ENCODE results near the gene DLD.
"Not testable (repeated sequence)": the region's sequence is repeated elsewhere in the genome, so short reads cannot be mapped to it uniquely, and the experiment has no call there.

DLD gene

DNA sequence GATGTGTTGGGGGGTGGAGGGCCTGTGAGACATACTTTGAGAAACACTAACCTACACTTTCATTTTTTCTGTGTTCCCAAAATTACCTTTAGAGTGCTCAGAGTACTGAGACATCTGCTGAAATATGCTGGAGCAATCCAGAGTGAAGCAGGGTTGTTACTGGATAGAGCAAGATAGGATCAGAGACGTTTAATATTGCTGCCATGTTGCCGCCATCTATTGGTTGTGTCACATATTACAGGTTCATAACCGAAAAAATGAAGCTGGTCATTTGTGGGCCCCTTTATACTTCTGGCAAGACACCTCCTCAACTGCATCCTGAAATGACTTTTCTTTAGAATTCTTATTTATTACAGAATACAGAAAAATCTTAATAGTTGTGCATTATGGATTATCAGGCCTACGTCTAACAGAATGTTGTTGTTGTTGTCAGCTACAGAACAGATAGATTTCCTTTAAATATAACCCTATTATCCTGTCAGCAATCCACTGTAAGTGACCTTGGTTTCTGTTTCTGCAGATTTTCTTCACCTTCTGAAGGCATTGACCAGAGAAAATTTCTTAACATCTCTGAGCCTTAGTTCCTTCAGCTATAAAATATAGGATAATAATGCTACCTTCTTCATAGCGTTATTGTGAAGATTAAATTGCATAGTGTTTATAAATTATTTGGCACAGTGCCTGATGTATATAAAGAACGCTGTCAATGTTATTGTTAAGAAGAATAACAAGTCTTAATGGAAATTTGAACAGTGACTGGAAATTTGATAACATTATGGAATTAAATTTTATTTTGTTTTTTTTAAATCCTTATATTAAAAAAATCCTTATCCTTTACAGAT lies 16.2 kb upstream of the DLD start:
- DNase-seq = peak; percentile 21 to 49

DNA sequence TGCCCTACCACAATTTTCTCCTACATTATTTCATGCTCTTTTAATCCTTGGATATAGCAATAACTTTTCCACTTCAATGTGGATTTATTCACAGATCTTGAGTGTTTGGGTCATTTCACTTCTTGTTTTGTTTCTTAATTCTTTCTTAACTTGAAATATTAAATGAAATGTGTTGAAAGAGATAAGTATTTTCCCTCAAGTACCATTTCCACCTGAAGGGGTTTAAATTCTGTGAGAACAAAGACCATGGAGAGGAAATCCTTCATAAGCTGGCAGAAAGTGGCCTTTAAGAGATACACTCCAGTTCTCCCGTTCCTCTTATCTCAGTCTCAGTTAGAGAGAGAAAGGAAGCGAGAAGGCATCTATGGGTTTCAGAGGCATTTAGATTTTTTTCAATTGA lies 14.1 kb upstream of the DLD start:
- DNase-seq = no peak

DNA sequence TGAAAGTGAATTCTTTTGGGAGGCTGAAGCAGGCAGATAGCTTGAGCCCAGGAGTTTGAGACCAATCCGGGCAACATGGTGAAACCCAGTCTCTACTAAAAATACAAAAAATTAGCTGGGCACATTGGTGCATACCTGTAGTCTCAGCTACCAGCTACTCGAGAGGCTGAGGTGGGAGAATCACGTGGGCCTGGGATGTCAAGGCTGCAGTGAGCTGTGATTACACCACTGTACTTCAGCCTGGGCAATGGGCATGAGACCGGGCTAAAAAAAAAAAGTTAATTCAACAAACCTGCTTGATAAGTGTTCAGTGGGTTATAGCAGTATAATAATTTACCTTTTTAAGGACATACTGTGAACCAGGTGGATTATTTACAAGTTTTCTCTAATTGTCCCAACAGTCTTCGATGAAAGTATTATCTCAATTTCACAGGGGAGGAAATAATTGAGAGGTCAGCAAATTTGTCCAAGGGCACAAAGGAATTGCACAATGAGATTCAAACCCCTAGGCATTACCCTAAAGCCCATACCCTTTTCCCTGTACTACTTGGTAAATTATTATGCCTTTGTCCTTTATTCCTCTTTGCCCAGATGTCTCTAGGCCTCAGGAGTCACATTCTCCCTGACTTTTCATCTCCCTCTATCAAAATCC lies 13.1 kb upstream of the DLD start:
- no peak for DNase-seq

DNA sequence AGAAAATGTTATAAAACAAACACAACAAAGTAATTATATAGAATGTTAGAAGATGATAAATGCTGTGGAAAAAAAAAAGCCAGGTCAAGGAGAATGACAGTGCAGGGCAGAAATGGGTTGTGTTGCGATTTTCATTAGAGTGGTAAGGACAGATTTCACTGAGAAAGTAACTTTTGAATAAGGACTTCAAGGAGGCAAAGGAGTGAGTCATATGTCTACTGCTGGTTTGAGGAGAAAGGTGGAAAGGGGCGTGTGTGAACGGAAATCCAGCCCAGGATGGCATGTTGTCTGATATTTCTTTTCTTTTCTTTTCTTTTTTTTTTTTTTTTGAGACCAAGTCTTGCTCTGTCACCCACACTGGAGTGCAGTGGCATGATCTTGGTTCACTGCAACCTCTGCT lies 12.3 kb upstream of the DLD start:
- DNase-seq = no peak

DNA sequence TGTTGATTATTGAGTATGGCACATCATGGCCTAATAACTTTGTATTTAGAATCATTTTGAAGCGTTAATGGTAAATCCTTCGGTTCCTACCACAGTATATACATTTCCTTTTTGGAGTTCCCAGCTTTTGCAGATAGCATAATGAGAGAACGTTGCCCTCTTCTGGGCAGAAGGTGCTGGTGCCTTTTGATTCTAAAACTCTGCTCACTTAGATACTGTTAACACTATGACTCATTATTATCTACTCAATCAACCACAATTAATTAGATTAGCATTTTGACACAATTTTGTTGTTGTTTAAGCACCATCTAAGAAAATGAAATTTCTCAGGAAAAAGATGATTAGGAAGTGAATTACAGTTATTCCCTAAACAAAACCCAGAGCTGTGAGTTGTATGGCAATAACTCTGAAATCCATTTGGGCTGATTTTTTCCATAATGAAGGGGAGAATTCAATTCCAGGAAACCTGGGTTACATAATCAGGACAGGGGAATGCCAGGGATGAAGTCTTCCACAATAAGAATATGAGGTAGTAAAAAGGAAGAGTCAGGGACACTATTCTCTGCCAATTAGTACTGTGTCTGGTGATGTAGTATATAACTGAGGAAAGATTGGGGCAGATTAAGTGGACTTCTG lies 11.5 kb upstream of the DLD start:
- DNase-seq = peak in 1 of 2 donors; percentile 27

DNA sequence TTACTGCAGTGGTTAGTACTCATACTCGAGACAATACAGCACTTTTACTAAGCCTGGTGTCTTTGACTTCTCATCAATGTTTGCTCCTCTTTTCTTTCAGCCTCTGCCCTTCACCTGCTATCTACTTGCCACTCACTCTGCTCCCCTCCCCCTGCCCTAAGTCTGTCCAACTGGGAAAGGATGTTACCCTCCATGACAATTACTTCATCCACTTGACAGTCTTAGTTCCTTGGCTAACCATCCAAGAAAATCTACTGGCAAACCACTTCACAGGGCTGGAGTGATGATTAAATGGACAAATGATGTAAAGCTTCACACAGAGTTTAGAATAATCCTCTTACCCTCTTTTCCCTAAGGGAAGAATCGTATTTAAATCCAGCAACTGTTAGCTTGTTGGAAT lies 8.2 kb upstream of the DLD start:
- DNase-seq = no peak

DNA sequence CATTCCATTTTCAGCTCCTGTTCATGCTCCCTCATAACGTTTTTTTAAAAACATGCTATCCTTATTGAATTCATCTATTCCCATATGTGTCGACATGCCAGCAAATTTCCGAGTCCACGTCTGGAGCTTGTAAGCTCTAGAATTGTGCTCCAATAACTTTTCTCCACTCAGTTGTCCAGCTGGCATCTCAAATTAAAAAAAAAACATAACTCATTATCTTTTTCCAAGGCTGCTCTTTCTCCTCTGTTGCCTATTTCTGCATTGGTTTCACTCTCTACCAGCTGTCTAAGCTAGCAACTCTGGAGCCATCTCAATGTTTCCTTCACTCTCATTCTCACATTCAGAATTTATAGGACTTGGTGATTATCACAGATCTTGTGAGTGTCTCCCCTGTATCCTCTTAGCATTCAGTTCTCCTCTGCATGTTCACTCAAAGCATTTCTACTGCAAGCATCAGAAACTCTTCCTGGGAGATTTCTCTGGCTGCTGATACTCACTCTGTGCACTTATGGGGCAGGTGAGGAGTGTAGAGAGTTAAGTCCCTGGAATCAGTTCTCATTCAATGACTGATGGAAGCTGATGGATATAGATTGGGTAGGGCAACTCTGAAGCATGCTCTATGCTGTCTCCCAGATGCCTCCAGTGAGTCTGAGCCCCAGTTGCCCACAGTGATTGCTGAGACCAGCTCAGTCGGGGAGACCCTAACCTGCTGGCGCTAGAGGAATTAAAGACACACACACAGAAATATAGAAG lies 6.7 kb upstream of the DLD start:
- no peak for DNase-seq

DNA sequence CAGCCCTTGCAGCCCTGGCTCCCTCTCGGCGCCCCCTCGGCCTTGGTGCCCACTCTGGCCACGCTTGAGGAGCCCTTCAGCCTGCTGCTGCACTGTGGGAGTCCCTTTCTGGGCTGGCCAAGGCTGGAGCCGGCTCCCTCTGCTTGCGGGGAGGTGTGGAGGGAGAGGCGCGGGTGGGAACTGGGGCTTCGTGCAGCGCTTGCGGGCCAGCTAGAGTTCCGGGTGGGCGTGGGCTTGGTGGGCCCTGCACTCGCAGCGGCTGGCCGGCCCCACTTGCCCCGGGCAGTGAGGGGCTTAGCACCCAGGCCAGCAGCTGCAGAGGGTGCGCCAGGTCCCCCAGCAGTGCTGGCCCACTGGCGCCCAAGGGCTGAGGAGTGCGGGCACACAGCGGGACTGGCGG lies 3.2 kb upstream of the DLD start:
- not testable (repeated sequence) for DNase-seq

DNA sequence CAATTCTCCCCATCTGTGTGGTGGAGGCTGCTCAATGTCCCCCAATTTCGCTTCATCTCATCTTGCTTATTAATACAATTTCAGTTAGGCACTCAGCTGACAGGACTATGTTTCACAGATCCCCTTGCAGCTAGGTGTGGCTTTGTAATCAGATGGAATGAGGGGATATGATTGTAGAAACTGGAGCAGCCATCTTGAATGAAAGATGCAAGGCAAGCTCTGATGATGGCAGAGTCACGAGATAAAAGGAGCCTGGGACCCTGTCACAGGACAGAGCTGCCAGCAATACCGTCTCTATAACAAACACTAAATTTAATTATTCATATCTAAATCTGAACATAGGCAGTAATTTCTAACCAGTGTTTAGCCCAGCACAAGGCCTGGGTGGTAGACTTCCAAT lies 991 bp upstream of the DLD start:
- DNase-seq = no peak

DNA sequence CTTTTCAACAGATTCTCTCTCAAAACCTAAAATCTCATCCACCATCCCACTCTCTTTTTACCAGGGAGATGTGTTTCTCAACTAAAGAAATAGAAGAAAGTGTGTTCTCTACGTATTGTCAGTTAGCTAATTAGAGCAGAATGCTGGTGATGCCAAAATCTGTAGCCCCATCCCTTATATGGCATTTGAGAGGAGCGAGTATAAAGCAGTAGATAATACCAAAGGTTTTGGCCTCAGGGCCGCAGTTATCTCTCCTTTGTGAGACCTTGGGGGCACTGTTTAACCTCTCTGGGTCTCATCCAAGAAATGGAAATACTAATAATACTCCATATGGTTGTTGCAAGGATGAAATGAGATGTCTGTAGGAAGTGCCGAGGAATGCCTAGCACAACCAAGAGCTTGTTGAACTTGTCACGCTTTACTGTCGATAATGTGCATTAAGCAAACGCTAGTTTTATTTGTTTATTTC lies 456 bp upstream of the DLD start:
- no peak for DNase-seq

DNA sequence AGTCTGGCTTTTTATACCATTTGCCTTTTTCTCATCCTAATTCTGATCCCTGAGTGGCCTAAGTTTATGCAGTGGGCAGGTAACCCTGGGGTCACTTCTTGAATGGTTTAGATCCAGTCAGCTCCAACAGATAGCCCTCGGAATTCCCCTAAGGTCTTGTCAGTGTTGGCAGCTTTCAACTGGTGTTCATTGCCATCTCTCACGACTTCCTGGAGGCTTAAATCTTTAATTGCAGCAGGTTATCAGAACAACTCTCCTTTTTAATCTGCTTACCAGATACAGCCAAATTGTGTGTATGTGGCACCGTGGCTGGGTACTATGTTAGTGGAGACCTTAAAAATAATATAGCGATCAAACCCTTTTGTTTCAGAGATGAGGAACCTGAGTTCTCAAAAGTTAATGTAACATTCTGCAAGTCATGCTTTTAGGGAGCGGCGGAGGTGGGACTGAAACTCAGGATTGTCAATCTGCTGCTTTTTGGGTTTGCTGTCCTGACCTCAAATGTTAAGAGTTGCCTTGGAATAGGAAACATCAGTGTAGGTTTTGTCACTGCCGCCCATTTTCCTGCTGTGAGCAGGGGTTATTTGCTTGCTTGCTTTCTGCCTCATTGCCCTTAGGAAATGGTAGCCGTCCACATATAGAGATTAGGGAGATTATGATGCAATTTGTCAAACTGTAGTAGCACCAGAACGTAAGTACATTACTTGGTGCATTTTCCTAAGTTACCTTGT lies 818 bp downstream of the DLD start:
- peak in 1 of 2 donors; percentile 14 for DNase-seq

DNA sequence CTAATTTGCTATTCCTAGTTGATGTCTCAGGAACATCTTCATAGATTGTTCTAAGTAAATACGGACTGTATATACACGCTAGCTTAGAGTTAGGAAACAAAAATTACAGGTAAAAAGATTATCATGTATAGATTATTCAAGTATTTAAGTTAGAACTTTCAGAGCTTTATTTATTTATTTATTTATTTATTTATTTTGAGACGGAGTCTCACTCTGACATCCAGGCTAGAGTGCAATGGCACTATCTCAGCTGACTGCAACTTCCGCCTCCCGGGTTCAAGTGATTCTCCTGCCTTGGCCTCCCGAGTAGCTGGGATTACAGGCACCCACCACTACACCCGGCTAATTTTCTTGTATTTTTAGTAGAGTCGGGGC lies 1.4 kb downstream of the DLD start:
- not testable (repeated sequence) for DNase-seq

DNA sequence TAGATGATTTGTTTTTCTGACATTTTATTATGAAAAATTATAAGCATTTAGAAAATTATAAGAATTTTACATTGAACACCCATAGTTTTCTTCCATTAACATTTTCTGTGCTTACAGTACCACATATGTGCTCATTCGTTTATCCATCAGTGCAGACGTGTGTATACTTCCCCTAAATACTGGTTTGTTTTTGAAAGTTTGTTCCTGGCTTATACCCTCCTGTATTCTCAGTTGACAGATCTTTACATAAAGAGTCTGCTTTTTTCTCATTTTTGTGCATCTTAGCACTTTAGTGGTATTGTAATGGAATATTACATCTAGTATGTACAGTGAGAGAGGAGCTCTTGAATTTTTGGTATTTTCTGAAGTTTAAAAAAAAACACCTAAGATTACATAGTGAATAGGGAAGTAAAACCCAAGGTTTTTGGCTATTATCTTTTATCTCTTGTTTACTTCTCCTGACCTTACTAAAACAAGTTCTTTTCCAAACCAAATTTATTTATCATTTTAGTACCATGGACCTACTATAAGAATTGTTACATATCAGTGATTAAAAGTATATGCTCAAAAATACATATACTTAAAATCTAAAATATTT lies 8.1 kb downstream of the DLD start:
- DNase-seq = no peak

DNA sequence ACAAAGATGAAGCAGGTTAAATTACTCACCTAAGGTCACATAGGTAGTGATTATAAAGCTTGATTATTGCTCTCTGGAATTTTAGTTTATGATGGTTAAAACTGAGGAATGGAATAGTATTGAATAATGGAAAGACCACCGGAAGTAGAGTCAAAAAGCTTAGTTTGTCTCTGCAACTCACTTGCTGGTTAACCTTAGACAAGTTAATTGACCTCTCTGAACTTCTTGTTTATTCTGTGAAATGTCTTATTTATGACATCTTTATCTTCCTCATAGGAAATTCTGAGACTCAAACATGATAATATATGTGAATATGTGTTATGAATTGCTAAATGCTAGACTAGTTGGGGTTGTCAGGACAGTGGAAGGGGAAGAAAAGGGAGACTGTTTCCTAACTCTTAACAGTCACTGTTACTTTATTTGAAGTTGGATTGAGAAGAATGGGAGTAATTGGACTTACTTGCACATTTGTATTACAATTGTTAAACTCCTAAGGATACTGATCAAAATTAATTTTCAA lies 9.6 kb downstream of the DLD start:
- DNase-seq = no peak

DNA sequence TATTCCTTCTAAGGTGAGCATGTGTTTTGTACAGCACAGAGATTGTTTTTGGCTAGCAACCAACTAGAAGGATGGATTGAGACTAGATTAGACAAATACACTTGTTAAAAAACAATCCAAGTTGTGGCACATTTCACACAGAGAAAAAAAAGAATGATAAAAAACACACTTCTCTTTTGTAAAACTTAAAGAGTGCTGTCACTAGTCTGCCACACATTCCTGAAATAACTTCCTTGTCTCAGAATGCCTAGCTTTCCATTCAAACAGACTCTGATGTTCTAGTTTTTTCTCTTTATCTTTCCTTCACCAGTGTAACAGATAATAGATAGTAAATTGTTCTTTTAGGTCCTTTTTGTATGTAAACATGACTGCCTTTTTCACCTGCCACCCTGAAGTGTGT lies 11.4 kb downstream of the DLD start:
- no peak for DNase-seq

DNA sequence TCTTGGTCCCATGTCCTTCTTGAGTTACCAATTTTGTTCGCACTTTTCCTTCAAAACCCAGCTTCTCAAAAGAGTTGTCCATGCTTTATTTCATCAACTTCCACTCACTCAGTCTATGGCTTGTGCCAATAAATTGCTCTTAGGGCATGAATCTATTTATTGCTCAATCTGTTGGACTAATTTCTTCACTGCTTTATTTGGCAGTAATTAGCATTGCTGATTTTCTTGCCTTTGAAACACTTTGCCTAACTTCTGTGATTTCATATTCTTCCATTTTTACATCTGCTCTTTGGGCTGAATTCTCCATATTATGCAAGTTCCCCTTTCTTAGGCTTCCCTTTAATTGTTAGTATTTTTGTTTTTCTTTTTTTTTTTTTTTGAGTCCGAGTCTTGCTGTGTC lies 16.8 kb downstream of the DLD start:
- DNase-seq = no peak

DNA sequence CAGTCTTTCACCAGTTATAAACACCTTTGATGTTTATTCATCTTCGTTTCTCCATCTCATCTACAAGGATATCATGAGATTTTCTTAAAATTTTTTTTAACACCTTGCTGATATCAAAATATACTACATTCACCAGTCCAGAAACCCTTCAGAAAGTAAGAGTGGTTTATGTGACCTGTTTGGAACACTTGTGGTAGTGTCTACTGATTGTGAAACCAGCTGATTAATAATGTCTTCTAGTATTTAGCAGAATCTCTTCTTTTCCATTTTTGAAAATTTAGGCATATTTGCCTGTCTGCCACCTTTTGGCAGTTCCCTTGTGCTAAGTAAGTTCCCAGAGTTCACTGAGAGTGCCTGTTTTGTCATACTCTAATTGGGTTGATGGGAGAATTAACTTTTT lies 18.5 kb downstream of the DLD start:
- no peak for DNase-seq

DNA sequence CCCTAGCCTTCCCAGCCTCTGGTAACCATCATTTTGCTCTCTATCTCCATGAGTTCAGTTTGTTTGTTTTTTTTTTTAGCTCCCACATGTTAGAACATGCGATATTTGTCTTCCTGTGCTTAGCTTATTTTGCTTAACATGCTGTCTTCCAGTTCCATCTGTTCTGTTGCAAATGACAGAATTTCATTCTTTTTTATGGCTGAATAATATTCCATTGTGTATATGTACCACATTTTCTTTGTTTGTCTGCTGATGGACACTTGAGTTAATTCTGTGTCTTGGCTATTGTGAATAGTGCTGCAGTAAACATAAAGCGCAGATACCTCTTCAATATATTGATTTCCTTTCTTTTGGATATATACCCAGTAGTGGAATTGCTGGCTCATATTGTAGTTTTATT lies 21.0 kb downstream of the DLD start:
- DNase-seq = no peak

DNA sequence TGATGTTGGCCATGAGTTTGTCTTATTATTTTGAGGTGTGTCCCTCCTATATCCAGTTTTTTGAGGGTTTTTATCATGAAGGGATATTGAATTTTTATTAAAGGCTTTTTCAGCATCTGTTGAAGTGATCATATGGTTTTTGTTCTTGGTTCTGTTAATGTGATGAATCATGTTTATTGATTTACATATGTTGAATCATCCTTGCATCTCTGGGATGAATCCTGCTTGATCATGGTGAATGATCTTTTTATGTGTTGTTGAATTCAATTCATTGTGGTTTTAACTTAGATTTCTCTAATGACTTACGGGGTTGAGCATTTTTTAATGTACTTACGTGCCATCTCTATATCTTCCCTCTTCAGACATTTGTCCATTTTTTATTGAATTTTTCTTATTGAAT lies 22.9 kb downstream of the DLD start:
- no peak for DNase-seq

DNA sequence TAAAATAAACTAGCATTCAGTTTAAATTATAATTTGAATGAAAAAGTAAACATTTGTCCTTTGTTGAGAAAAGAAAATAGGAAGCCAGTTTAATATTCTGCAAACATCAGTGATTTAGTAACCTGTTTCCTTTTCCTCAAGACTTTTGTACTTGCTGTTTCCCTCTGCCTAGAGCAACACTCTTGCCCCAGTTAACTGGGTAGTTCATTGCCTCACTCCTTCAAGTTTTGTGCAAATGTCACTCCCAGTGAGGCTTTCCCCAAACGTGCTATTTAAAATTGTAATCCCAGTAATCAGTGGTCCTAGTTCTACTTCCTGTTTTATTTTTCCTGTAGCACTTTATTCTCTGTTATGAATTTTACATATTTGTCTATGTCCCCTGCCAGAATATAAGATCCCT lies 23.8 kb downstream of the DLD start:
- DNase-seq = no peak

DNA sequence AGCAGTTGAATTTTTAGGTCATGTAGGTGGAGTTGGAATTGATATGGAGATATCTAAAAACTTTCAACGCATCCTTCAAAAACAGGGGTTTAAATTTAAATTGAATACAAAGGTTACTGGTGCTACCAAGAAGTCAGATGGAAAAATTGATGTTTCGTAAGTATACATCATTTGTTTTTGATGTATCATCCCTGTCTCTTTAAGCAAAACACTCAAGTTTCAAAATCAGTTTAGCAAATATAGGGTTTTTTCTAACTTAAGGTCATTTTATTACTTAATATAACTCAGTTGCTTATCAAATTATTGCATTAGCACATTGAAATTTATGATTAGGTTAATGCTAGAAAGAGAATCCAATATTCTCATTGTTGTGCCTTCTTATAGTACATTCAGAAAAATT lies 24.6 kb downstream of the DLD start:
- DNase-seq = no peak
